ENCODE results near the gene GNAI2. TPM values are rescaled to one million over a fixed set of nuclear protein-coding genes. Genes with fewer than 3 reads are reported as not detected.
"Not testable (repeated sequence)": the region's sequence is repeated elsewhere in the genome, so short reads cannot be mapped to it uniquely, and the experiment has no call there.

The GNAI2 gene
- total RNA-seq, 1 donor from 2014 or later = 237 TPM

DNA sequence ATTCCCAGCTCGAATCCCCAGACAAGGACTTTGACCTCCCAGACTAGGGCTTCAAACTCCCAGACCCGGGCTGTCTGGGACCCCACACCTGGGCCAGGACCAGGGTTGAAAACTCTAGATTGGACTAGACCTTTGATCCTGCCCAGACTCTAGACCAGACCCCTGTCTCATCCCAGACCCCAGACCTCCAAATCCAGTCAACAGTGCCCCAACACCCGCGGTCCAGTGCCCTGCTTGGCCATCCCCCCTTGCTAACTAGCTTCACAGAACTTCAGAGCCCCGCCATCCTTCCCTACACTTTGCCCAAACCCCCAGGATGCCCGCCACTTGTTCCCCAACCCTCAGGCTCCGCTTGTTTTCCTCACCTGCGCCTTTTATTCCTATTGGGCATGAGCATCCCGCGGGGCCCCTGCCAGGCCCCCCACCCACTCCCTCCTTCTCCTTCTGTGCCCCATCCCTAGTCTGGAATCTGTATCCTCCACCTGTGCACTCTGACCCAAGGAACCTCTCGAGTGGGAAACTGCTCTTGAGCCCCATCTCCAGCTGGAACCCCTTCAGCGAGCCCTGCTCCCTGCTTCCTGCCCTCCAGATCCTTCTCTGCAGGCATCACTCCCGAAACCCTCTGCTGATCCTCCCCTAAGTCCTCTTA is 604 bp downstream of the GNAI2 start:
- Mint-ChIP-seq H3K27me3 (ENCODE audit: insufficient read depth) (no peaks in the 10 kb centered on the region), H3K27ac (peak overlapping the region; percentile 94), H3K9me3 (no peaks in the 10 kb centered on the region), H3K4me3 (peak overlapping the region; percentile 99), H3K36me3 (ENCODE audit: low read depth) (peaks cover 14% of the 10 kb centered on the region), H3K4me1 (ENCODE audit: low read depth) (peaks cover 39% of the 10 kb centered on the region)
- DNase-seq (ENCODE audit: low spot score) = no peak
- intact Hi-C loops (cut with micrococcal nuclease) = loop anchor here (1.0 to 5.0 kb wide), 6 partner anchors 63 to 894 kb away; partner anchors contain the start of genes APEH, GMPPB, HYAL3 and NAA80

DNA sequence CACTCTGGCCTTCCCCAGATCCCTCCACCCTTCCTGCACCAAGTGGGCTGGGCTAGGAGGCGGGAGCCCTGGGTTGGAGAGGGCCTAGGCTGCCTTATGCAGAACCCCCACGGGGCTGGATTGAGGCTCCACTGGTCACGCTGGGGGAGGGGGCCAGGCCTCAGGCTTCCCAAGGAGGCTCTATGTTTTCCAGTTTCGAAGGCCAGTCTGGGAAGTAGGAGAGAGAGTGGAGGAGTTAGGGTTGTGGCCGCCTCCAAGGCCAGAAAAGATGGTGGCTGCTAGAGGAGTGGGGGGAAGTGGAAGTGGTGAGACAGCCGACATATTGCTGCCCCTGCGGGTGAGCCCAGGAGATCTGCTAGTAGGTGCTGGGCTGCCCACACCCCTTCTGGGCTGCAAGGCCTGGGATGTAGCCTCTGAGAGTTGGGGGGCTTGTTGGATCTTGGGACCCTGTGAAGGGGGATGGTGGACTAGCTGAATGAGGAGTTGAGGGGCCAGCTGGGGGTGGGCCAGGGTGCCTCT is 1.2 kb downstream of the GNAI2 start:
- H3K4me1 Mint-ChIP-seq (ENCODE audit: low read depth) = peaks cover 45% of the 10 kb centered on the region
- intact Hi-C loops (cut with micrococcal nuclease) = loop anchor here (2.0 to 5.0 kb wide), 4 partner anchors 296 to 895 kb away; partner anchors contain the start of genes APEH, GMPPB, RBM6 and USP4
- no peaks in the 10 kb centered on the region for H3K27me3 Mint-ChIP-seq (ENCODE audit: insufficient read depth)
- DNase-seq (ENCODE audit: low spot score) = peak; percentile 31
- H3K4me3 Mint-ChIP-seq = peak overlapping the region; percentile 99
- H3K9me3 Mint-ChIP-seq = no peaks in the 10 kb centered on the region
- peak overlapping the region; percentile 94 for H3K27ac Mint-ChIP-seq
- peaks cover 14% of the 10 kb centered on the region for H3K36me3 Mint-ChIP-seq (ENCODE audit: low read depth)

- peak; percentile 87 for DNase-seq (ENCODE audit: low spot score)
- intact Hi-C loops (cut with micrococcal nuclease) = loop anchor here (1.0 to 5.0 kb wide), 6 partner anchors 8 to 896 kb away; partner anchors contain the start of genes APEH, GMPPB, RBM6 and TRAIP
- Mint-ChIP-seq H3K4me1 (ENCODE audit: low read depth) (peaks cover 53% of the 10 kb centered on the region), H3K27me3 (ENCODE audit: insufficient read depth) (no peaks in the 10 kb centered on the region), H3K9me3 (no peaks in the 10 kb centered on the region), H3K4me3 (peak overlapping the region; percentile 99), H3K36me3 (ENCODE audit: low read depth) (peaks cover 18% of the 10 kb centered on the region), H3K27ac (peak overlapping the region; percentile 94)
Measured at GRCh38 chr3:50237754-50238548, 1.9 kb downstream of the GNAI2 start.

- Mint-ChIP-seq H3K4me1 (ENCODE audit: low read depth) (peaks cover 58% of the 10 kb centered on the region), H3K4me3 (peak overlapping the region; percentile 99), H3K27ac (peak overlapping the region; percentile 94), H3K36me3 (ENCODE audit: low read depth) (peaks cover 19% of the 10 kb centered on the region), H3K27me3 (ENCODE audit: insufficient read depth) (no peaks in the 10 kb centered on the region), H3K9me3 (no peaks in the 10 kb centered on the region)
- intact Hi-C loops (cut with micrococcal nuclease) = loop anchor here (1.0 to 5.0 kb wide), 5 partner anchors 8 to 896 kb away; partner anchors contain the start of genes APEH, GMPPB, TRAIP and USP4
- no peak for DNase-seq (ENCODE audit: low spot score)
Measured at GRCh38 chr3:50238549-50239026, 2.6 kb downstream of the GNAI2 start.

- Mint-ChIP-seq H3K27ac (peak overlapping the region; percentile 72), H3K36me3 (ENCODE audit: low read depth) (peaks cover 21% of the 10 kb centered on the region), H3K27me3 (ENCODE audit: insufficient read depth) (no peaks in the 10 kb centered on the region), H3K4me3 (peak overlapping the region; percentile 99), H3K4me1 (ENCODE audit: low read depth) (peaks cover 67% of the 10 kb centered on the region), H3K9me3 (no peaks in the 10 kb centered on the region)
- DNase-seq (ENCODE audit: low spot score) = no peak
- intact Hi-C loops (cut with micrococcal nuclease) = loop anchor here (2.0 to 5.0 kb wide), 4 partner anchors 383 to 897 kb away; partner anchors contain the start of genes APEH, GMPPB, TRAIP and USP4
Measured at GRCh38 chr3:50239649-50240048, 3.6 kb downstream of the GNAI2 start.

DNA sequence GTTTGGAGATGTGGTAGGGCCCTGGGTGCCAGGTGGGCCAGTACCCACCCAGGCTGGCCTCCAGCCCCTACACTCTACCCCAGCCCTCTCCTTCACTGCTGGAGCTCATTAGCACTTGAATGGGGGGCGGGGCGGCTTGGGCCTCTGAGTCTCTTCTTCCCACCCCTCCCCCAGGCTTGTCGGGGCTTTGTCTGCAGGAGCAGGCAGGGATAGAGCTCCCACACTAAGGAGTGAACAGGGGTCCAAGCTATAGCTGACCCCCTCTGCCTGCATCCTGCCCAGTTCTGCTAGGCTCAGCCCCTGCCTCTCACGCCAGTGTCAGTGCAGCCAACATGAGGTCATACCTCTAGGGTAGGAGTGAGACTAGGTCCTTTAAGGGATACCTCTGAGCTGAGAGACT is 5.2 kb downstream of the GNAI2 start:
- Mint-ChIP-seq H3K4me1 (ENCODE audit: low read depth) (peaks cover 72% of the 10 kb centered on the region), H3K27me3 (ENCODE audit: insufficient read depth) (no peaks in the 10 kb centered on the region), H3K36me3 (ENCODE audit: low read depth) (peaks cover 21% of the 10 kb centered on the region), H3K9me3 (no peaks in the 10 kb centered on the region), H3K27ac (peak overlapping the region; percentile 94), H3K4me3 (peak overlapping the region; percentile 74)
- no peak for DNase-seq (ENCODE audit: low spot score)
- intact Hi-C loops (cut with micrococcal nuclease) = no loop called here

DNA sequence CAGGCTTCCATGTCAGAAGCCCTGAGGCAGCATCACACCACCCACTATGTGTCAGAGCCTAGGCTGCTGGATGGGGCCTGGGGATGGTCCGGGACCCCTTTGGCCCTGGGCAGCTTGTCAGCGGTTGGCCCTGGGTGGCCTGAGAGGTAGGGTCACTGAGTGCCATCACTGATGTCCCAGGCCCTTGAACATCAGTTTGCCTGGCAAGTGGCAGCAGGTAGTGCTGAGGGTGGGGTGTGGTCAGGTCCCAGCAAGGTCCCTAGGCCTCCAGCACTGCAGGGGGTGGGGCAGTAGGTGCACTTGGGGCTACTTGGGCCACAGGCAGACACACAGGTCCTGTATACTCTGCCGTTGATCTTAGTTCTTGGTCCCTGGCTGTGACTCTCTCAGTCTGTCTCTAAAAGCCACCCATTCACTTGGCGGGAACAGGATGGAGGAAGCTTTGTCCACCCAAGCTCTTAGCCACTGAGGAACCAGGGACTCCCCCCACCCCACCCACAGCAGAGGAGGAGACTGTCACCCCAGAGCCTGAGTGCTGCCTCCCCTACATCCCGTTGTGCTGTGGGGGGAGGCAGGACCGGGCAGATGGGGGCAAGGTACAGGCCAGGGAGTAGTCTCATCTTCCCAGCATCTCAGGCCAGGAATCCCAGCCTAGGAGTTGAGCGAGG is 5.8 kb downstream of the GNAI2 start:
- Mint-ChIP-seq H3K36me3 (ENCODE audit: low read depth) (peaks cover 21% of the 10 kb centered on the region), H3K27ac (peak overlapping the region; percentile 94), H3K27me3 (ENCODE audit: insufficient read depth) (no peaks in the 10 kb centered on the region), H3K4me1 (ENCODE audit: low read depth) (peaks cover 79% of the 10 kb centered on the region), H3K4me3 (peak overlapping the region; percentile 81), H3K9me3 (no peaks in the 10 kb centered on the region)
- intact Hi-C loops (cut with micrococcal nuclease) = no loop called here
- no peak for DNase-seq (ENCODE audit: low spot score)

- peaks cover 21% of the 10 kb centered on the region for H3K36me3 Mint-ChIP-seq (ENCODE audit: low read depth)
- no peaks in the 10 kb centered on the region for H3K27me3 Mint-ChIP-seq (ENCODE audit: insufficient read depth)
- peak overlapping the region; percentile 94 for H3K27ac Mint-ChIP-seq
- intact Hi-C loops (cut with micrococcal nuclease) = no loop called here
- H3K4me1 Mint-ChIP-seq (ENCODE audit: low read depth) = peaks cover 84% of the 10 kb centered on the region
- H3K9me3 Mint-ChIP-seq = no peaks in the 10 kb centered on the region
- H3K4me3 Mint-ChIP-seq = peak overlapping the region; percentile 81
- no peak for DNase-seq (ENCODE audit: low spot score)
Measured at GRCh38 chr3:50242381-50242770, 6.4 kb downstream of the GNAI2 start.

DNA sequence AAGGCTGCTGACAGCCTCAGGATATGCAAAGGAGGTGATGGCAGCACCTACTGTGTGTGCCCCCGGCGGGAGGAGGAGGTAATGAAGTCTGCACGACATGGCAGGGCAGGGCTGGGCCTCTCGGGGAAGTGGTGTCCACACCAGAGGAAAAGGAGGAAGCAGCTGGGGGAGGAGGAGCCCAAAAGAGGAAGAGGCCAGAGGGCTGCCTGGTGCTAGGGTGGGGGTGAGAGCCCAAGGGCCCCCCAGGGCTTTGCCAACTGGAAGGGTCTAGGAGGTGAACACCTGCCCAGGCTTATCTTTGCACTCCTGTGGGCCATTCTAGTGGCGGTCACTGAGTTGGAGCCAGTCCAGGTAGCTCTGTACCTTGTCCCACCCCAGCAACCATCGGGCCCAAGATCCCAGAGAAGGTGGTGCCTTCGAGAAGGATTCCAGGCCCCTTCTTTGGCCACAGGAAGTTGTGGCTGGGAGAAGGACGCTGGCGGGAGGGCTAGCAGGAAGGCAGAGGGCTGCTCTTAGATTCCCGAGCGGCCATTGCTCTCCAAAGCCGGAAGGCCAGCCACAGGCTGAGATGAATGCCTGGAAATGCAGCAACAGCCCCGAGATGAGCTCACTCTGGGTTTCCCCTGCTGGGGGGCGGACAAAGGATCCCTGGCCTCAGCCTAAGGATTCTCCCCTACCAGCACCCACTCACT is 7.0 kb downstream of the GNAI2 start:
- H3K27me3 Mint-ChIP-seq (ENCODE audit: insufficient read depth) = no peaks in the 10 kb centered on the region
- peaks cover 85% of the 10 kb centered on the region for H3K4me1 Mint-ChIP-seq (ENCODE audit: low read depth)
- H3K27ac Mint-ChIP-seq = peak overlapping the region; percentile 94
- H3K9me3 Mint-ChIP-seq = no peaks in the 10 kb centered on the region
- peaks cover 20% of the 10 kb centered on the region for H3K36me3 Mint-ChIP-seq (ENCODE audit: low read depth)
- no peak for DNase-seq (ENCODE audit: low spot score)
- H3K4me3 Mint-ChIP-seq = peak overlapping the region; percentile 81
- intact Hi-C loops (cut with micrococcal nuclease) = no loop called here

DNA sequence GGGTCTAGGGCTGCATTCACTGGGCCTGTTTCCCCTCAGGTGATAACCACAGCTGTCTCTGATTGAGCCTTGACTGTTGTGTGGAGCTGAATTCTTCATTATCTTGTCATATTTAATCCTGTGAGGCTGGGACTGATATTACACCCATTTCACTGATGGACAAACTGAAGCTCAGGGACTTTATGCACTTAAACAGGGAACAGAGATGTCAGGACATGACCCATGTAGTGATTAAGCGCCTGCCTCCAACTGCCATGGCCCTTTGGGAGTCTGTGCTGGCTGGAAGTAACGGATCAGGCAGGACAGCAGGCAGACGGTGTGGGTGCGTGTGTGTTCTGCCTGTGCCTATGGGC is 7.5 kb downstream of the GNAI2 start:
- peak overlapping the region; percentile 28 for H3K4me3 Mint-ChIP-seq
- H3K27me3 Mint-ChIP-seq (ENCODE audit: insufficient read depth) = no peaks in the 10 kb centered on the region
- peaks cover 19% of the 10 kb centered on the region for H3K36me3 Mint-ChIP-seq (ENCODE audit: low read depth)
- no peaks in the 10 kb centered on the region for H3K9me3 Mint-ChIP-seq
- H3K4me1 Mint-ChIP-seq (ENCODE audit: low read depth) = peaks cover 83% of the 10 kb centered on the region
- H3K27ac Mint-ChIP-seq = peak overlapping the region; percentile 94
- intact Hi-C loops (cut with micrococcal nuclease) = no loop called here
- no peak for DNase-seq (ENCODE audit: low spot score)

GRCh38 chr3:50244813-50245212 is 8.8 kb downstream of the GNAI2 start:
- Mint-ChIP-seq H3K4me3 (peak overlapping the region; percentile 26), H3K36me3 (ENCODE audit: low read depth) (peaks cover 14% of the 10 kb centered on the region), H3K4me1 (ENCODE audit: low read depth) (peaks cover 71% of the 10 kb centered on the region), H3K27ac (peak overlapping the region; percentile 98)
- DNase-seq (ENCODE audit: low spot score); intact Hi-C loops (cut with micrococcal nuclease); H3K9me3 Mint-ChIP-seq; H3K27me3 Mint-ChIP-seq (ENCODE audit: insufficient read depth): not testable (repeated sequence)

DNA sequence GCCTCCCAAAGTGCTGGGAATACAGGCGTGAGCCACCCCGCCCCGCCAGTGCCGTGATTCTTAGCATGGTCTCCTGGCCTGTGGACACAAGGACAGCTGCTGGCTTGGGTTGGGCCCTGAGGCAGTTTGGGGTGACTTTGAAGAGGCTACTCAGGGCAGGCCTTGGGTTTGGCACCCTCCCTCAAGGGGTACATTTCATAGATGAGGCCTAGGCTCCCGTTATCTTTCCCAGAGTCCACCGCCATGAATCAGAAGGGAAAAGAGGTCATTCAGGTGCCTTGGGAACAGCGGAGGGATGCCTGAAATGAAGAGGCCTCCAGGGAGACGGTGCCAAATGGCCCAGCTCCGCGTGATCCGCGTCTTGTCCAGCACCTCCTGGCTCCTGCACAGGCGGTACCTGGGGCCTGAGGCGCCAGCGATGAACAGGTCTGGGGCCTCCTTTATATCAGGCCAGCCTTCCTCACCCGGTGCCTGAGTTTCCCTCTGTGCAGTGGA is 9.3 kb downstream of the GNAI2 start:
- Mint-ChIP-seq H3K27me3 (ENCODE audit: insufficient read depth) (no peaks in the 10 kb centered on the region), H3K27ac (peak overlapping the region; percentile 98), H3K9me3 (no peaks in the 10 kb centered on the region), H3K36me3 (ENCODE audit: low read depth) (peaks cover 11% of the 10 kb centered on the region), H3K4me3 (peak overlapping the region; percentile 82), H3K4me1 (ENCODE audit: low read depth) (peaks cover 70% of the 10 kb centered on the region)
- intact Hi-C loops (cut with micrococcal nuclease) = no loop called here
- no peak for DNase-seq (ENCODE audit: low spot score)

Measured in activated T-helper 1 cell treated with anti-CD3 and anti-CD28 coated beads, Interleukin-12 subunit alpha, Interleukin-12 subunit beta, Interleukin-2, Interleukin-4 antibody, amounts not matched to agents 30 ng/mL and 10 ng/mL and 1 ng/mL, durations not matched to agents 14 hours and 24 hours and 36 hours (primary cell).